Neutrophil (primary cell): ENCODE measurements around the gene ESPN.
"Not testable (repeated sequence)": the region's sequence is repeated elsewhere in the genome, so short reads cannot be mapped to it uniquely, and the experiment has no call there.

Experiments
- H3K27ac ChIP-seq: fragments of 200-600 bp; sonication (generic); 2 replicates; pipeline ENCODE4 v1.5.1; 2016; ENCODE audit warnings: mild to moderate bottlenecking, moderate library complexity
- H3K27me3 ChIP-seq: fragments of 200-600 bp; sonication (generic); 2 replicates; pipeline ENCODE4 v1.6.0; 2016; ENCODE audit warnings: mild to moderate bottlenecking
- H3K36me3 ChIP-seq: fragments of 200-600 bp; sonication (generic); 2 replicates; pipeline ENCODE4 v1.5.1; 2017
- H3K4me1 ChIP-seq, 2 experiments: fragments of 200-600 bp in 1 of 2; sonication (generic) in 1 of 2; 1 replicate in 1 of 2; 2 replicates in 1 of 2; pipeline versions ENCODE4 v1.5.1 to v1.6.1; 2013 to 2016; ENCODE audit warnings: low read depth in 1 of 2, low read length in 1 of 2, mild to moderate bottlenecking in 1 of 2, moderate library complexity in 1 of 2; ENCODE audit not compliant: control insufficient read depth in 1 of 2, insufficient read depth in 1 of 2
- H3K4me3 ChIP-seq, 2 experiments: fragments of 200-600 bp in 1 of 2; sonication (generic) in 1 of 2; 1 replicate in 1 of 2; 2 replicates in 1 of 2; pipeline ENCODE4 v1.5.1; 2013 to 2016; ENCODE audit warnings: low read depth in 1 of 2, low read length in 1 of 2, mild to moderate bottlenecking in 1 of 2, moderate library complexity in 1 of 2
- H3K9me3 ChIP-seq: fragments of 200-600 bp; sonication (generic); 2 replicates; pipeline ENCODE4 v1.5.1; 2016
- CTCF ChIP-seq: fragments of 200-600 bp; sonication (generic); IDR thresholded peaks from 2 replicates; pipeline ENCODE4 v1.5.1; 2016; ENCODE audit warnings: antibody characterized with exemption

ESPN gene

GRCh38 chr1:6393400-6394187 is 31.0 kb upstream of the ESPN start, which contains the start of gene ACOT7:
ACOT7 (minus strand) TSS chr1:6393767; CDS start chr1:6393399, 368 bp downstream.
- Histone ChIP-seq H3K4me3 (peak within 1 kb of the TSS; percentile 53 to 65), H3K36me3 (no peaks in the 10 kb centered on the region)
- TF ChIP-seq CTCF = no peak

GRCh38 chr1:6395130-6395529 is 29.4 kb upstream of the ESPN start:
- H3K27ac ChIP-seq, H3K9me3 ChIP-seq: not testable (repeated sequence)

More at GRCh38 chr1:6393400-6394187, 31.0 kb upstream of the ESPN start, which contains the start of gene ACOT7:
- peaks cover 65% of the 10 kb centered on the region for H3K27me3 ChIP-seq
- peaks cover 17 to 21% of the 10 kb centered on the region in 2 experiments for H3K4me1 ChIP-seq
- H3K27ac ChIP-seq = peak within 1 kb of the TSS; percentile 69
- H3K9me3 ChIP-seq = no peaks in the 10 kb centered on the region

GRCh38 chr1:6395781-6396244 is 28.8 kb upstream of the ESPN start:
- H3K9me3 ChIP-seq, H3K27ac ChIP-seq, H3K4me3 ChIP-seq, H3K36me3 ChIP-seq: not testable (repeated sequence)
- peaks cover 17 to 21% of the 10 kb centered on the region in 2 experiments for H3K4me1 ChIP-seq
- peaks cover 63% of the 10 kb centered on the region for H3K27me3 ChIP-seq

More at GRCh38 chr1:6395130-6395529, 29.4 kb upstream of the ESPN start:
- H3K36me3 ChIP-seq, H3K4me3 ChIP-seq: not testable (repeated sequence)
- Histone ChIP-seq H3K4me1 (peaks cover 17 to 21% of the 10 kb centered on the region in 2 experiments), H3K27me3 (peaks cover 65% of the 10 kb centered on the region)

- Histone ChIP-seq H3K27me3 (peaks cover 51% of the 10 kb centered on the region), H3K4me1 (peaks cover 16 to 19% of the 10 kb centered on the region in 2 experiments), H3K27ac (no peak overlapping the region), H3K36me3 (no peaks in the 10 kb centered on the region), H3K9me3 (no peaks in the 10 kb centered on the region), H3K4me3 (no peak overlapping the region)
- TF ChIP-seq CTCF = no peak
Observed at GRCh38 chr1:6396998-6397397, 27.6 kb upstream of the ESPN start.

- no peak overlapping the region for H3K27ac ChIP-seq
- no peaks in the 10 kb centered on the region for H3K36me3 ChIP-seq
- H3K4me1 ChIP-seq = peaks cover 7 to 10% of the 10 kb centered on the region in 2 experiments
- H3K27me3 ChIP-seq = peaks cover 42% of the 10 kb centered on the region
- no peak overlapping the region for H3K4me3 ChIP-seq
- H3K9me3 ChIP-seq = no peaks in the 10 kb centered on the region
- no peak for TF ChIP-seq CTCF
Observed at GRCh38 chr1:6397844-6398441, 26.6 kb upstream of the ESPN start.

- Histone ChIP-seq H3K4me1 (peaks cover under 1 to 1% of the 10 kb centered on the region in 2 experiments), H3K9me3 (no peaks in the 10 kb centered on the region), H3K27me3 (peaks cover 32% of the 10 kb centered on the region), H3K36me3 (no peaks in the 10 kb centered on the region), H3K27ac (no peak overlapping the region), H3K4me3 (no peak overlapping the region)
- TF ChIP-seq CTCF = no peak
Observed at GRCh38 chr1:6399294-6399693, 25.3 kb upstream of the ESPN start.
